IMR-90 (cell line): ENCODE results near the gene RAD51B. TPM values are rescaled to one million over a fixed set of nuclear protein-coding genes. Genes with fewer than 3 reads are reported as not detected.

Experiments
- ATAC-seq: fragments of 200-7000 bp; cut with Tn5 transposase; 2 replicates; pipeline ENCODE4 v1.9.1; 2020; ENCODE audit warnings: low read depth, mild to moderate bottlenecking, moderate library complexity
- BruUV-seq: library from RNA; stranded (reverse); fragments of 400-500 nt; replicated peaks from 2 replicates; lab custom pipeline; 2021; lab: Mats Ljungman, UMichigan
- CTCF ChIA-PET: fragments of 300-600 bp; formaldehyde crosslinking; extraction: SDS; loops from one replicate; lab custom pipeline; 2021; ENCODE audit warnings: antibody characterized with exemption; lab: Yijun Ruan, JAX
- POLR2A ChIA-PET: fragments of 300-600 bp; sonication (Branson Sonifier 250); formaldehyde crosslinking; loops from one replicate; lab custom pipeline; 2022; ENCODE audit warnings: antibody characterized with exemption; ENCODE audit not compliant: unreplicated experiment; lab: Charles Lee
- DNase-seq: peaks from one replicate; pipeline ENCODE4 v3.0.0; 2013
- H2AFZ ChIP-seq: replicated peaks from 2 replicates; pipeline ENCODE3; 2013; ENCODE audit warnings: low read length, mild to moderate bottlenecking; ENCODE audit not compliant: poor library complexity
- H2AK5ac ChIP-seq: 2 replicates; pipeline ENCODE4 v1.6.1; 2013; ENCODE audit warnings: low read depth, low read length, inconsistent platforms
- H2AK9ac ChIP-seq: replicated peaks from 2 replicates; pipeline ENCODE3; 2013; ENCODE audit warnings: mild to moderate bottlenecking, low read depth, low read length, moderate library complexity; ENCODE audit not compliant: poor library complexity
- H2BK120ac ChIP-seq: 2 replicates; pipeline ENCODE4 v1.6.1; 2013; ENCODE audit warnings: low read depth, low read length, inconsistent platforms
- H2BK15ac ChIP-seq: 3 replicates; pipeline ENCODE4 v1.6.1; 2013; ENCODE audit warnings: low read depth, low read length, inconsistent platforms
- H2BK20ac ChIP-seq: 2 replicates; pipeline ENCODE4 v1.6.1; 2013; ENCODE audit warnings: low read depth, mild to moderate bottlenecking, inconsistent platforms, low read length, moderate library complexity
- H2BK5ac ChIP-seq: 2 replicates; pipeline ENCODE4 v1.6.1; 2013; ENCODE audit warnings: mild to moderate bottlenecking, low read depth, low read length, inconsistent platforms; ENCODE audit not compliant: poor library complexity, severe bottlenecking
- H3K14ac ChIP-seq: replicated peaks from 2 replicates; pipeline ENCODE4 v1.6.1; 2013; ENCODE audit warnings: low read depth, low read length, inconsistent platforms
- H3K18ac ChIP-seq: 2 replicates; pipeline ENCODE4 v1.6.1; 2013; ENCODE audit warnings: low read depth, low read length, control low read depth
- H3K23ac ChIP-seq: 2 replicates; pipeline ENCODE4 v1.6.1; 2013; ENCODE audit warnings: low read depth, low read length, inconsistent platforms
- H3K27ac ChIP-seq: 2 replicates; pipeline ENCODE4 v1.5.1; 2013; ENCODE audit warnings: mild to moderate bottlenecking, control low read depth, low read length; ENCODE audit not compliant: insufficient read depth
- H3K27me3 ChIP-seq: 2 replicates; pipeline ENCODE4 v1.6.1; 2013; ENCODE audit warnings: low read length; ENCODE audit not compliant: control insufficient read depth, insufficient read depth
- H3K36me3 ChIP-seq: 2 replicates; pipeline ENCODE4 v1.6.1; 2013; ENCODE audit warnings: low read length, mixed read lengths; ENCODE audit not compliant: control insufficient read depth, insufficient read depth
- H3K4ac ChIP-seq: 2 replicates; pipeline ENCODE4 v1.6.1; 2013; ENCODE audit warnings: low read depth, low read length, inconsistent platforms
- H3K4me1 ChIP-seq: 2 replicates; pipeline ENCODE4 v1.6.1; 2013; ENCODE audit warnings: low read length, mixed read lengths; ENCODE audit not compliant: control insufficient read depth, insufficient read depth
- H3K4me2 ChIP-seq: 2 replicates; pipeline ENCODE4 v1.6.1; 2013; ENCODE audit warnings: low read depth, mild to moderate bottlenecking, control low read depth, low read length, moderate library complexity
- H3K4me3 ChIP-seq: 2 replicates; pipeline ENCODE4 v1.5.1; 2013; ENCODE audit warnings: low read depth, mild to moderate bottlenecking, control low read depth, low read length, moderate library complexity; ENCODE audit not compliant: insufficient read depth
- H3K56ac ChIP-seq: 2 replicates; pipeline ENCODE4 v1.6.1; 2013; ENCODE audit warnings: low read length, inconsistent platforms; ENCODE audit not compliant: insufficient read depth; ENCODE audit errors: extremely low read depth
- H3K79me1 ChIP-seq, 2 experiments: 2 replicates each; pipeline ENCODE4 v1.6.1; 2013; ENCODE audit warnings: low read length in 2 of 2, inconsistent platforms in 1 of 2, low read depth in 1 of 2
- H3K9ac ChIP-seq: 2 replicates; pipeline ENCODE4 v1.6.1; 2013; ENCODE audit warnings: low read depth, low read length, control low read depth
- H3K9me1 ChIP-seq: 2 replicates; pipeline ENCODE4 v1.6.1; 2013; ENCODE audit warnings: low read length, inconsistent platforms; ENCODE audit not compliant: insufficient read depth
- H3K9me3 ChIP-seq: 2 replicates; pipeline ENCODE4 v1.6.1; 2013; ENCODE audit warnings: low read length; ENCODE audit not compliant: control insufficient read depth, insufficient read depth
- H4K20me1 ChIP-seq: 2 replicates; pipeline ENCODE4 v1.6.1; 2013; ENCODE audit warnings: low read length, inconsistent platforms; ENCODE audit not compliant: insufficient read depth
- H4K5ac ChIP-seq: 2 replicates; pipeline ENCODE4 v1.6.1; 2013; ENCODE audit warnings: mild to moderate bottlenecking, low read depth, low read length, control low read depth
- H4K8ac ChIP-seq, 2 experiments: 2 replicates each; pipeline ENCODE4 v1.6.1; 2013; ENCODE audit warnings: low read depth in 2 of 2, low read length in 2 of 2, control low read depth in 1 of 2, inconsistent platforms in 1 of 2
- H4K91ac ChIP-seq: 2 replicates; pipeline ENCODE4 v1.6.1; 2013; ENCODE audit warnings: low read depth, low read length, inconsistent platforms; ENCODE audit not compliant: insufficient read depth
- SMC3 ChIP-seq: fragments of 150-350 bp; IDR thresholded peaks from 2 replicates; pipeline ENCODE4 v1.6.1; 2016; ENCODE audit warnings: low read depth, mild to moderate bottlenecking, antibody characterized with exemption, low read length, moderate library complexity
- WGBS, 2 experiments: methylation state at CpG; one replicate each; pipeline versions ENCODE4 v1.1.5 to v1.1.7; 2013; ENCODE audit warnings: missing lambda C conversion rate in 2 of 2; ENCODE audit not compliant: insufficient read length in 1 of 2; ENCODE audit errors: extremely low coverage in 2 of 2; 5-methylcytosine and 5-hydroxymethylcytosine counted together
- dilution Hi-C: fragments of 300-500 bp; cut with HindIII; formaldehyde crosslinking; loops from one replicate; pipeline ENCODE4 v1.14.3; 2018; ENCODE audit warnings: low sequenced_read_pairs; ENCODE audit not compliant: unreplicated experiment
- in situ Hi-C: fragments of 300-500 bp; cut with MboI; formaldehyde crosslinking; loops from 3 replicates; pipeline ENCODE4 v1.14.3; 2019; ENCODE audit warnings: low sequenced_read_pairs, inconsistent platforms, mixed read lengths
- intact Hi-C: fragments of 100-400 bp; cut with micrococcal nuclease; formaldehyde crosslinking; loops from 2 replicates; pipeline ENCODE4 v1.10.0; 2022
- polyA plus RNA-seq, 3 experiments: library from polyadenylated mRNA; depleted of rRNA; stranded (reverse); fragments of >200 nt; gene quantifications; 2 replicates each; pipeline ENCODE4 v1.2.3, GENCODE V29; 2012; ENCODE audit warnings: low replicate concordance in 1 of 3
- total RNA-seq: library from RNA; depleted of rRNA; stranded (reverse); fragments of >200 nt; gene quantifications from 2 replicates; pipeline ENCODE4 v1.2.3, GENCODE V29; 2012

Gene RAD51B
- total and polyA plus RNA-seq, 2 of the 4 experiments (the other 2 are of a cell fraction): 5.1 to 18.8 TPM

DNA sequence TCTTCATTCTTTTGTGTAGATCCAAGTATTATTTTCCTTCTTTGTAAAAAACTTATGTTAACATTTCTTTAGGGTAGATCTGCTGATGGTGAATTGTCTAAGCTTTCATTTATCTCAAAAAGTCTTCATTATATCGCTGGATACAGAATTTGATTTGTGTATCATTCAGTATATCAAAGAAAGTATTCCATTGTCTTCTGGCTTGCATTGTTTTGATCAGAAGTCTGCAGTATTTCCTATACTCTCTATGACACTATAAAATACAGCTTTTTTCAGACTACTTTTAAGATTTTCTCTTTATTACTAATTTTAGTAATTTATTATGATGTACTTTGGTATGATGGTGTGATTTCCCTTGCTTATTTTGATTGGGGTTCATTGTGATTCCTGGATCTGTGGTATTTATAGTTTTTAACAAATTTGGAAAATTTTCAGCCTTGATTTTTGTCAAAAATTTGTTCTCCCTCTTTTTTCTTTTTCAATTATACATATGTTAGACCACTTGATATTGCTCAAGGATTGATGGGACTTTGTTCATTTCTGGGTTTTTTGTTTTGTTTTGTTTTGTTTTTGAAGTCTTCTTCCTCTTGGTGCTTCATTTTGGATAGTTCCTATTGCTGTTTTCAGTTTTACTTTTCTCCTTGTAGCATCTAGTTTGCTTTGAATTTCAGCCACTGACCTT lies 796.8 kb downstream of the RAD51B start:
- no peak overlapping the region for H3K18ac ChIP-seq
- no peak overlapping the region for H4K91ac ChIP-seq
- no peak overlapping the region for H3K4me2 ChIP-seq
- no peak overlapping the region for H3K4me3 ChIP-seq
- peaks cover 9% of the 10 kb centered on the region for H3K9me3 ChIP-seq
- H2AFZ ChIP-seq: no peak overlapping the region
- H2BK15ac ChIP-seq: no peak overlapping the region
- no peak overlapping the region for H3K23ac ChIP-seq
- H3K9me1 ChIP-seq: no peaks in the 10 kb centered on the region
- no peak overlapping the region for H3K27ac ChIP-seq
- CTCF ChIA-PET: no interaction called here
- no peak overlapping the region for H2BK5ac ChIP-seq
- no peaks in the 10 kb centered on the region for H3K79me1 ChIP-seq
- H4K8ac ChIP-seq: no peak overlapping the region
- H3K4ac ChIP-seq: no peak overlapping the region
- in situ Hi-C loops (no loop called here), intact Hi-C loops (no loop called here), dilution Hi-C loops (no loop called here)
- no CpG with 5 or more reads among the region's 1 CpG for WGBS, 2 experiments
- H4K5ac ChIP-seq: no peak overlapping the region
- no peaks in the 10 kb centered on the region for H4K20me1 ChIP-seq
- no peak for TF ChIP-seq SMC3
- no peaks in the 10 kb centered on the region for H3K27me3 ChIP-seq
- ATAC-seq (no peak), DNase-seq (peak; percentile 42)
- H3K56ac ChIP-seq: no peak overlapping the region
- H3K14ac ChIP-seq: no peak overlapping the region
- no peak overlapping the region for H2AK5ac ChIP-seq
- BruUV-seq: no TSS peak
- POLR2A ChIA-PET: no interaction called here
- H3K36me3 ChIP-seq: no peaks in the 10 kb centered on the region
- H2AK9ac ChIP-seq: no peak overlapping the region
- no peak overlapping the region for H3K9ac ChIP-seq
- no peak overlapping the region for H2BK20ac ChIP-seq
- H2BK120ac ChIP-seq: no peak overlapping the region
- H3K4me1 ChIP-seq: peaks cover 10% of the 10 kb centered on the region; the same call in 1 of the 2 replicates
